ENCODE data around the gene STXBP6. TPM values are rescaled to one million over a fixed set of nuclear protein-coding genes. Genes with fewer than 3 reads are reported as not detected.

The STXBP6 gene
- total and polyA plus RNA-seq, 2 donors (not counting 3 experiments of a cell fraction or from before 2014, with no cell fraction given): 0.06 TPM; not detected in 1

DNA sequence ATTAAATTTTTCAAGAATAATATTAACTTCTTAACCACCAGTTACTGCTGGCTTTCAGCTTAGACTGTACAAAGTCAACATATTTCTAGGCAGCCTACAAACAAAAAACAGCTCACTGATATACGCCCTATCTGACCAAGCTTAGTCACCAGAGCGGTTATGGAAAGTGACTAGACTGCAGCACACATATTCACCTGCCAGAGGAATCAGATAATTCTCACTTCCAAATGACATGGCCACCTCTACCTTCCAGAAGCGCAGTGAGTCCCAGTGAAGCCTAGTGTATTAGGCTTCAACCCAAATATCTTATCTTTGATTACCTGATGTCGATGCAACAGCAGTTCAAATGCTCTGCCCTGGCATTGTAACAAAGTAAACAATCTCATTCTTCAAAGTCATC, 8.5 kb downstream of the STXBP6 start:
- Histone ChIP-seq H2AFZ (ENCODE audit: low read depth, low read length) (no peak overlapping the region), H3K9ac (replicated peaks; ENCODE audit: extremely low read depth, insufficient read depth, low read length) (no peak overlapping the region), H3K4me1 (ENCODE audit: control insufficient read depth, extremely low read depth, insufficient read depth, low read length) (no peaks in the 10 kb centered on the region), H3K4me3 (replicated peaks in 1 of 3; ENCODE audit: insufficient read depth in 1 of 3, low read depth in 1 of 3, low read length in 3 of 3) (no peak overlapping the region), H3K4me2 (ENCODE audit: insufficient read depth, low read length) (no peak overlapping the region), H3K27me3 (ENCODE audit: control insufficient read depth in 2 of 2, insufficient read depth in 2 of 2, low read length in 2 of 2) (no peaks in the 10 kb centered on the region), H4K20me1 (replicated peaks; ENCODE audit: control insufficient read depth, extremely low read depth, insufficient read depth, low read length) (no peaks in the 10 kb centered on the region), H3K9me1 (replicated peaks; ENCODE audit: control insufficient read depth, extremely low read depth, insufficient read depth, low read length) (no peaks in the 10 kb centered on the region), H3K9me3 (replicated peaks; ENCODE audit: control insufficient read depth, insufficient read depth, low read length) (no peaks in the 10 kb centered on the region), H3K27ac (ENCODE audit: insufficient read depth, low read depth, low read length) (no peak overlapping the region), H3K79me2 (ENCODE audit: control insufficient read depth, insufficient read depth, low read length) (no peaks in the 10 kb centered on the region), H3K36me3 (ENCODE audit: control insufficient read depth in 2 of 2, extremely low read depth in 1 of 2, insufficient read depth in 2 of 2, low read length in 2 of 2) (no peaks in the 10 kb centered on the region)
- dilution Hi-C loops (cut with MboI; ENCODE audit: extremely low pct_ligation_motif_present, low sequenced_read_pairs): no loop called here
- CTCF ChIA-PET: interaction anchor here (1.6 kb wide), 1 partner anchor 235 kb away, joined by 3 read pairs; no protein-coding TSS in a partner anchor
- no peak for FAIRE-seq
- intact Hi-C loops (cut with micrococcal nuclease): no loop called here
- POLR2A ChIA-PET: no interaction called here
- DNase-seq (ENCODE audit: low read depth, low spot score): no peak
- no TSS peak for BruUV-seq (replicated peaks)
- no peak for TF ChIP-seq JUN (IDR thresholded peaks at IDR 0.05; ENCODE audit: borderline replicate concordance, insufficient read depth, insufficient read length, low read depth)
- no peak for TF ChIP-seq MYC (IDR thresholded peaks at IDR 0.05; ENCODE audit: low read depth, low read length)
- no peak for TF ChIP-seq EZH2 (IDR thresholded peaks at IDR 0.05; ENCODE audit: borderline replicate concordance, low read depth, low read length, severe bottlenecking)
- TF ChIP-seq FOS (IDR thresholded peaks at IDR 0.05; ENCODE audit: borderline replicate concordance, insufficient read depth, low read length): no peak
- no peak for TF ChIP-seq GATA2 (IDR thresholded peaks at IDR 0.05; ENCODE audit: insufficient read depth, insufficient read length, low read depth, low read length)
- TF ChIP-seq CTCF (IDR thresholded peaks at IDR 0.05; ENCODE audit: extremely low read depth in 1 of 2, insufficient read depth in 1 of 2, low read depth in 1 of 2, low read length in 2 of 2): no peak
- TF ChIP-seq POLR2A (IDR thresholded peaks at IDR 0.05; ENCODE audit: low read depth, low read length): no peak
- TF ChIP-seq POLR2AphosphoS5 (IDR thresholded peaks at IDR 0.05; ENCODE audit: insufficient read depth, low read depth, low read length): no peak
- no peak for TF ChIP-seq MAX (IDR thresholded peaks at IDR 0.05; ENCODE audit: insufficient read depth, insufficient read length)

Measured in endothelial cell of umbilical vein (primary cell).